ENCODE results near the gene CISD2.

CISD2 gene

DNA sequence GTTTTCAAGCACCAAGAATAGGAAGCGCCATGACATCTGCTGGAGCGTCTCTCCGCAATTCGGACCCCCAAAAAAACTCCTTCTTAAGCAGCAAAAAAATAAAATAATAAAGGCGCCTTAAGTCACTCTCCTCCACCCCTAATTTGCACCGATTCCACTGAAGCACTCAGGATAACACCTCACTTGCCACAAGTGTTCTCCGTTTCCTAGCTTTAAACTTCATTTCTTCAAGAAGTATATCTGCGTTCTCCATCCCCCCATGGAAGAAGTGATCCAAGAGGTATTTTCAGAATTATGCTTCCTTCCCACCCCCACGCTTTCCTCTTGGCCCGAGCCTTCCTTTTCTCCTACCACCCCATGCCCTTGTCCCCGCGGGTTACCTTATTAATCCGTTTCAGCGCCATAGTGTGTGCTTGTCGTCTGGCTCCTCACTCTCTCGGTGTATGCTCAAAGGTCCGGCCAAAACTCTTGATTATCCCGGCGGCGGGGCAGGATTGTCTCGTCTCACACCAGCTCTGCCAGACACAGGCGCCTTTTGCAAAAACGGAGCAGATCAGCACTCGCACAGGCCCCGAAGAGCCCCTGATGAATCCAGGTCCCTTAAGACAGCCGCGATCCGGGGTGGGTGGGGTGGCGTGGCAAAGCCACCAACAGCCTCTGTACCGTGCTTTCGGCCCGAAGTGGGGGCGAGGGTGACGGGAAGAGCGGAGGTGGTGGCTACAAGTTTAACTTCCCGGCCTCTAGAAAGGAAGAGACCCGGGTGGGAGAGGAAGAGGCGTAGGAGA is 42.5 kb upstream of the CISD2 start:
- TF ChIP-seq, protein P1, sequence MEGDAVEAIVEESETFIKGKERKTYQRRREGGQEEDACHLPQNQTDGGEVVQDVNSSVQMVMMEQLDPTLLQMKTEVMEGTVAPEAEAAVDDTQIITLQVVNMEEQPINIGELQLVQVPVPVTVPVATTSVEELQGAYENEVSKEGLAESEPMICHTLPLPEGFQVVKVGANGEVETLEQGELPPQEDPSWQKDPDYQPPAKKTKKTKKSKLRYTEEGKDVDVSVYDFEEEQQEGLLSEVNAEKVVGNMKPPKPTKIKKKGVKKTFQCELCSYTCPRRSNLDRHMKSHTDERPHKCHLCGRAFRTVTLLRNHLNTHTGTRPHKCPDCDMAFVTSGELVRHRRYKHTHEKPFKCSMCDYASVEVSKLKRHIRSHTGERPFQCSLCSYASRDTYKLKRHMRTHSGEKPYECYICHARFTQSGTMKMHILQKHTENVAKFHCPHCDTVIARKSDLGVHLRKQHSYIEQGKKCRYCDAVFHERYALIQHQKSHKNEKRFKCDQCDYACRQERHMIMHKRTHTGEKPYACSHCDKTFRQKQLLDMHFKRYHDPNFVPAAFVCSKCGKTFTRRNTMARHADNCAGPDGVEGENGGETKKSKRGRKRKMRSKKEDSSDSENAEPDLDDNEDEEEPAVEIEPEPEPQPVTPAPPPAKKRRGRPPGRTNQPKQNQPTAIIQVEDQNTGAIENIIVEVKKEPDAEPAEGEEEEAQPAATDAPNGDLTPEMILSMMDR (conservative IDR thresholded peaks at IDR 0.05) = no peak
- TF ChIP-seq ZFX (IDR thresholded peaks at IDR 0.05) = no peak
- H3K27ac ChIP-seq = peak overlapping the region; percentile 99

DNA sequence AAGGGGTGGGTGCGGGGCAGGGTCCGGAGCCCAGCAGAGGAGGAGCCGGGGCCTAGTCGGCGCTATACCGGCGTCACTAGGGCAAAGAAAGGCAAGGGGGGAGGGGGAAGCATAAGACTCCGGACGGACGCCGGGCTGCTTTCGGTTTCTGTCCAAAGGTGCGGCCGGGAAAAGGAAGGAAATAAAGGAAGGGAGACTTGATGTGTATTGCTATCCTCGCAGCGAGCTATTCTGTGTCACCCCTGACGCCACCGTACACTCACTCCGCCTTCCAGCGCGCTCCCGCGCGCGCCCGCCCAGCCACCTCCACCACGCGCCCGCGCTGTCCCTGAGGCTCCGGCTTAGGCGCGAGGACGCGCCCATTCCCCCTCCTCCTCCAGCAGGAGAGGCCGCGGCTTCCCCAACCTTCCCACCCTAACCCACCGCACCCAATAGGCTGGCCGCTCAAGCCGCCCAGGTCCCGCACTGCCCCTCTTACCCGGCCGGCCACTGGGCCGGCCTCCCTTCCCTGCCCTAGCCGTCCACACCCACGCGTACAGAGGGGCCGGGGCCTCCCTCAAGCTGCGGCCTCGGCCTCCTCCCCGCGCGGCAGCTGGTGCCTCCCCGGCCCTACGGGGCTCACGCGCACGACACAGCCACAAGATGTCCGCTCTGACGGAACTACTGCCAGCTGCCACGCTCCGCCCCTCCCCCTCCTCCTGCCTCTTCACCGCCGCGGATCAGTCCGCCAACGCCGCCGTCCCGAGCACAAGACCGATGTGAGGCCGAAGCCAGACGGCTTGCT is 41.7 kb upstream of the CISD2 start, which contains the start of gene UBE2D3:
Gene UBE2D3 (minus strand): TSS at position 662 of the 784 bp plus-strand sequence. CDS start 1,043 bp downstream, outside the sequence.
- peak within 1 kb of the TSS; percentile 99 for H3K27ac ChIP-seq
- peak; percentile 68 for TF ChIP-seq ZFX (IDR thresholded peaks at IDR 0.05)
- TF ChIP-seq, protein P1 (conservative IDR thresholded peaks at IDR 0.05) = peak; percentile 15

DNA sequence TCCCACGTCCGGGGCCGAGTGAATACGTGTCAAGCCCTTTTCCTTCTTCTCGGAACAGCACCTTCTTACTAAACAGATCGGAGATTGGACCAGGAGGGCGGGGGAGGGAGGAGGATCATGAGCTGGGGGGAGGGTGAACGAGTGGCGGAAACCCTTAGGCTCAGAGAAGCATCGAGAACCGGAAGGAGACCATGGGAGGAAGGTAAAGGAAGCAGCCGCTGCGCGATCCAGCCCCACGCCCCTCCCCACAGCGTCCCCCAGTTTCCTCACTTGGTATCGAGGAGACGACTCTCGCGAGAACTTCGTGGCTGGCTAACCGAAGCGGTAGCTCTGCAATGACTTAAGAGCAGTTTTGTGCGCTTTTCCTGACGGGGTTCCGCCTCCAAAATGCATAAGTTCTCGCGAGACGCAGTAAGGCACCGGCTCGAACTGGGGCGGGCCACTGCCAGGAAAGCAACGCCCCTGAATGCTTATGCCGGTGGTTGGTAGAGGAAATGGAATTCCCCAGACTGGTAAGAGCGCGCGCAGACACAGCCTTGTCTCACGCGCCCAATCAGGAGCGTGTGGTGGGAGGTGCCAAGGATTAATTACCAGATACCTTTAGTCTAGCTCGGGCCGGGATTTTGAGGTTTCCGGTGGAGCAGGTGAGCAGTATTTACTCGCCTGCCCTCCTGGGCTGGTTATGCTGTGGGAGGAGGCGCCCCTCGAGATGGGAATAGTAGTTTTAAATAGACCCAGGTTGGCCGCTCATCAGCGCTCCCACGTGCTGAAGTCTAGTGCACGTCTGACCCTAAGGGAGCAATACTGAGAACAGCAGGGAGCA is 40.9 kb upstream of the CISD2 start:
- peak overlapping the region; percentile 99 for H3K27ac ChIP-seq
- no peak for TF ChIP-seq ZFX (IDR thresholded peaks at IDR 0.05)
- TF ChIP-seq, protein P1 (conservative IDR thresholded peaks at IDR 0.05) = no peak

DNA sequence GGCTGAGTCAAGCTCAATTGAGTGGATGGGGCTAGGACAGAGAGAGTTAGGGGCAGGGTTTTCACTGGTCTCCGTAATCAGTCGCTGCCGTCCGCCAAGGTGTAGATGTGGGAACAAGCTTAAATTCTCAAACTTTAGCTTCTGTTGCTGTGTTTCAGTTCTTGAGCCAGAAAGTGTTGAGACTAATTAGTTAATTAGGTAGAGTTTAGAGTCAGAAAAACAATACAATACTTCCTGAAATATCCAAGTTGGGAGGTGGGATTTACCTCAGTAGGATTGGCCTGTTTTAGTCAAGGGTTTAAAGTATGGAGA is 40.3 kb upstream of the CISD2 start:
- no peak for TF ChIP-seq ZFX (IDR thresholded peaks at IDR 0.05)
- TF ChIP-seq, protein P1 (conservative IDR thresholded peaks at IDR 0.05) = 0 out of 2 replicates have a peak, but pooled peaks have one; percentile 3
- peak overlapping the region; percentile 99 for H3K27ac ChIP-seq

DNA sequence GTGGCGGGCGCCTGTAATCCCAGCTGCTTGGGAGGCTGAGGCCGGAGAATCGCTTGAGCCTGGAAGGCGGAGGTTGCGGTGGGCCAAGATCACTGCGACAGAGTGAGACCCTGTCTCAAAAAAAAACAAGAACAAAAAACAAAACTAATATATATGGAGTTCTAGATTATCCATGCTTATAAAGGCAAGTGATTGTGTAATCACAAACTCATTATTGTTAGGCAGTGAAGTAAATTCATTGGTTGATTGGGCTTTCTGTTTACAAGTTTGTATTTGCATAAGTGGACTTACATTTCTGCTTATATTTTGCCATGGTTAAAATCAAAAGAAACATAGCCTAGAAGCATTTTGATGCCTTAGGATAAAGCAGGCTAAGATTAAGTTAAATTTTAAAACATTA is 39.0 kb upstream of the CISD2 start:
- TF ChIP-seq, protein P1 (conservative IDR thresholded peaks at IDR 0.05) = no peak
- no peak for TF ChIP-seq ZFX (IDR thresholded peaks at IDR 0.05)
- peak overlapping the region; percentile 22; the same call in 1 of the 2 replicates for H3K27ac ChIP-seq

DNA sequence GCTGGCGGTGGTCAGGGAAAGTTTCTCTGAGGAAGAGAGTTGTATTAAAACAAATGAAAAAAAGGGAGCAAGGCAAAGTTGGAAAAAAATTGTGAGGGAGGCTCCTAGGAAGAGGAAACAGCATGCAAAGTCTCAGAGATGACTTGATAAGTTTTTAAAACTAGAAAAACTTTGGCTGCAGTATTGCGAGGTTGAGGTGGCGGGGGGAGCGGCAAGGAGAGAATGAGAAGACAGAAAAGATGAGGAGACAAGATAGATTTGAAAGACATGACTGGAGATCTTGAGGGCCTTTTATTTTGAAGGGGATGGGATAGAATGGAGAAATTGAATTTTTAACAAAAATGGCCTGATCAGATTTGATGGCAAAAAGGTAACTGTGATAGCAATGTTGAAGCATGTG is 36.7 kb upstream of the CISD2 start:
- H3K27ac ChIP-seq = no peak overlapping the region
- no peak for TF ChIP-seq ZFX (IDR thresholded peaks at IDR 0.05)
- TF ChIP-seq, protein P1 (conservative IDR thresholded peaks at IDR 0.05) = no peak
